WERI-Rb-1 (cell line): ENCODE results near the gene ACYP1.

ENCODE experiments used
- DNase-seq: peaks from one replicate; pipeline ENCODE4 v3.0.0-alpha.2; 2020
- H3K27ac ChIP-seq: fragments of 250-450 bp; sonication (Bioruptor Pico); 2 replicates; pipeline ENCODE4 v1.5.1; 2020; ENCODE audit warnings: mild to moderate bottlenecking, moderate library complexity
- H3K27me3 ChIP-seq: fragments of 250-450 bp; sonication (Bioruptor Pico); 2 replicates; pipeline ENCODE4 v1.5.1; 2021; ENCODE audit warnings: mild to moderate bottlenecking, low read depth, moderate library complexity; ENCODE audit not compliant: insufficient read depth, severe bottlenecking
- H3K36me3 ChIP-seq: fragments of 250-450 bp; sonication (Bioruptor Pico); 2 replicates; pipeline ENCODE4 v1.5.1; 2020; ENCODE audit warnings: mild to moderate bottlenecking, moderate library complexity
- H3K4me3 ChIP-seq: 2 replicates; pipeline ENCODE4 v1.5.1; 2011; ENCODE audit warnings: low read depth, mild to moderate bottlenecking, control low read depth, low read length
- H3K9me3 ChIP-seq: fragments of 250-450 bp; sonication (Bioruptor Pico); 2 replicates; pipeline ENCODE4 v1.5.1; 2021; ENCODE audit warnings: mild to moderate bottlenecking, moderate library complexity; ENCODE audit not compliant: severe bottlenecking
- CTCF ChIP-seq: IDR thresholded peaks from 2 replicates; pipeline ENCODE4 v1.5.1; 2011; ENCODE audit warnings: low read depth, mild to moderate bottlenecking, control low read depth, inconsistent platforms, low read length

ACYP1 gene

GRCh38 chr14:75040959-75041358 is 22.9 kb downstream of the ACYP1 start:
- Histone ChIP-seq H3K36me3 (peaks cover 14% of the 10 kb centered on the region), H3K9me3 (no peaks in the 10 kb centered on the region), H3K27me3 (no peaks in the 10 kb centered on the region), H3K4me3 (no peak overlapping the region), H3K27ac (no peak overlapping the region)
- TF ChIP-seq CTCF = no peak
- no peak for DNase-seq

GRCh38 chr14:75040507-75040906 is 23.3 kb downstream of the ACYP1 start:
- Histone ChIP-seq H3K27me3 (no peaks in the 10 kb centered on the region), H3K36me3 (peaks cover 14% of the 10 kb centered on the region), H3K27ac (no peak overlapping the region), H3K9me3 (no peaks in the 10 kb centered on the region), H3K4me3 (no peak overlapping the region)
- TF ChIP-seq CTCF = no peak
- no peak for DNase-seq

- H3K4me3 ChIP-seq = no peak overlapping the region
- no peak for DNase-seq
- H3K36me3 ChIP-seq = peaks cover 24% of the 10 kb centered on the region
- no peak overlapping the region for H3K27ac ChIP-seq
- TF ChIP-seq CTCF = no peak
- H3K27me3 ChIP-seq = no peaks in the 10 kb centered on the region
- no peaks in the 10 kb centered on the region for H3K9me3 ChIP-seq
Measured at GRCh38 chr14:75032939-75033338, 30.9 kb downstream of the ACYP1 start.

- no peak for TF ChIP-seq CTCF
- H3K27me3 ChIP-seq = no peaks in the 10 kb centered on the region
- DNase-seq = no peak
- H3K36me3 ChIP-seq = peaks cover 27% of the 10 kb centered on the region
- no peak overlapping the region for H3K4me3 ChIP-seq
- H3K9me3 ChIP-seq = no peaks in the 10 kb centered on the region
- no peak overlapping the region for H3K27ac ChIP-seq
Measured at GRCh38 chr14:75030147-75030546, 33.7 kb downstream of the ACYP1 start.

- Histone ChIP-seq H3K27me3 (no peaks in the 10 kb centered on the region), H3K4me3 (no peak overlapping the region), H3K27ac (no peak overlapping the region), H3K36me3 (peaks cover 33% of the 10 kb centered on the region), H3K9me3 (no peaks in the 10 kb centered on the region)
- no peak for DNase-seq
- no peak for TF ChIP-seq CTCF
Measured at GRCh38 chr14:75025876-75026275, 37.9 kb downstream of the ACYP1 start.

GRCh38 chr14:75025082-75025481 is 38.7 kb downstream of the ACYP1 start:
- H3K27ac ChIP-seq = no peak overlapping the region
- no peaks in the 10 kb centered on the region for H3K27me3 ChIP-seq

More at GRCh38 chr14:75025082-75025481, 38.7 kb downstream of the ACYP1 start:
- no peak for DNase-seq
- TF ChIP-seq CTCF = no peak
- peaks cover 37% of the 10 kb centered on the region for H3K36me3 ChIP-seq
- no peaks in the 10 kb centered on the region for H3K9me3 ChIP-seq
- H3K4me3 ChIP-seq = no peak overlapping the region
